NCI-H748 (cell line): ENCODE results near the gene KIF16B.

Experiments used
- DNase-seq: peaks from one replicate; lab custom pipeline; 2025; ENCODE audit not compliant: unreplicated experiment; lab: John Stamatoyannopoulos, UW

Gene KIF16B

GRCh38 chr20:16222859-16223411 is 350.3 kb downstream of the KIF16B start:
- DNase-seq, result no peak
